SH-SY5Y (cell line): ENCODE measurements around the gene NDC1.

Experiments
- GATA2 ChIP-seq: IDR thresholded peaks from 2 replicates; pipeline ENCODE4 v1.6.1; 2011; ENCODE audit warnings: mild to moderate bottlenecking, low read depth, low read length
- GATA3 ChIP-seq: IDR thresholded peaks from 2 replicates; pipeline ENCODE4 v1.6.1; 2011; ENCODE audit warnings: low read depth, mild to moderate bottlenecking, low read length, moderate library complexity

GRCh38 chr1:53725238-53725689 is 112.8 kb downstream of the NDC1 start:
- no peak for TF ChIP-seq GATA2
- no peak for TF ChIP-seq GATA3
